Mesenchymal stem cell (in vitro differentiated cells and primary cell): ENCODE data around the gene CTNNA3.

Source experiments
- DNase-seq: peaks from one replicate; pipeline ENCODE4 v3.0.0-alpha.2; 2013
- H2AFZ ChIP-seq: one replicate; pipeline ENCODE4 v1.6.1; 2013; ENCODE audit warnings: low read depth, mild to moderate bottlenecking, control low read depth, inconsistent platforms, low read length, moderate library complexity
- H2AK5ac ChIP-seq: 2 replicates; pipeline ENCODE4 v1.6.1; 2013; ENCODE audit warnings: low read length, moderate library complexity, mild to moderate bottlenecking, inconsistent platforms; ENCODE audit not compliant: severe bottlenecking
- H2BK120ac ChIP-seq: one replicate; pipeline ENCODE4 v1.6.1; 2013; ENCODE audit warnings: low read depth, mild to moderate bottlenecking, inconsistent platforms, low read length, moderate library complexity
- H2BK12ac ChIP-seq, 2 experiments: one replicate each; pipeline ENCODE4 v1.6.1; 2013; ENCODE audit warnings: inconsistent platforms in 2 of 2, low read length in 2 of 2, mild to moderate bottlenecking in 2 of 2, moderate library complexity in 2 of 2, control low read depth in 1 of 2
- H2BK15ac ChIP-seq: one replicate; pipeline ENCODE4 v1.6.1; 2013; ENCODE audit warnings: mild to moderate bottlenecking, low read depth, inconsistent platforms; ENCODE audit not compliant: poor library complexity, severe bottlenecking
- H2BK5ac ChIP-seq: 2 replicates; pipeline ENCODE4 v1.6.1; 2013; ENCODE audit warnings: low read depth, mild to moderate bottlenecking, low read length, control low read depth, inconsistent platforms; ENCODE audit not compliant: poor library complexity, severe bottlenecking
- H3K14ac ChIP-seq, 2 experiments: one replicate each; pipeline ENCODE4 v1.6.1; 2013; ENCODE audit warnings: inconsistent platforms in 2 of 2, low read length in 2 of 2, control low read depth in 1 of 2, mild to moderate bottlenecking in 1 of 2, moderate library complexity in 1 of 2
- H3K18ac ChIP-seq, 2 experiments: one replicate each; pipeline ENCODE4 v1.6.1; 2013; ENCODE audit warnings: inconsistent platforms in 2 of 2, low read length in 2 of 2, control low read depth in 1 of 2, low read depth in 1 of 2, mild to moderate bottlenecking in 1 of 2
- H3K23ac ChIP-seq, 2 experiments: one replicate each; pipeline ENCODE4 v1.6.1; 2013; ENCODE audit warnings: inconsistent platforms in 2 of 2, low read length in 2 of 2, mild to moderate bottlenecking in 2 of 2, moderate library complexity in 2 of 2, control low read depth in 1 of 2
- H3K27ac ChIP-seq: 2 replicates; pipeline ENCODE4 v1.5.1; 2013; ENCODE audit warnings: mild to moderate bottlenecking, moderate library complexity, low read length, control low read depth, inconsistent platforms; ENCODE audit not compliant: poor library complexity, severe bottlenecking
- H3K27me3 ChIP-seq, 2 experiments: 2 replicates each; pipeline versions ENCODE4 v1.6.1 to v1.7.0; 2013; ENCODE audit warnings: low read length in 2 of 2, mild to moderate bottlenecking in 2 of 2, moderate library complexity in 2 of 2, control low read depth in 1 of 2, inconsistent platforms in 1 of 2; ENCODE audit not compliant: control insufficient read depth in 1 of 2, insufficient read depth in 1 of 2
- H3K36me3 ChIP-seq, 2 experiments: 2 replicates each; pipeline versions ENCODE4 v1.6.1 to v1.7.0; 2013; ENCODE audit warnings: low read length in 2 of 2, control low read depth in 1 of 2, inconsistent platforms in 1 of 2, low read depth in 1 of 2, mild to moderate bottlenecking in 1 of 2; ENCODE audit not compliant: insufficient read depth in 2 of 2, control insufficient read depth in 1 of 2
- H3K4ac ChIP-seq, 2 experiments: one replicate each; pipeline ENCODE4 v1.6.1; 2013; ENCODE audit warnings: inconsistent platforms in 2 of 2, low read length in 2 of 2, mild to moderate bottlenecking in 2 of 2, moderate library complexity in 2 of 2, control low read depth in 1 of 2, low read depth in 1 of 2
- H3K4me1 ChIP-seq: 2 replicates; pipeline ENCODE4 v1.6.1; 2013; ENCODE audit warnings: low read depth, low read length, control low read depth; ENCODE audit not compliant: control insufficient read depth, insufficient read depth
- H3K4me2 ChIP-seq: 2 replicates; pipeline ENCODE4 v1.6.1; 2013; ENCODE audit warnings: low read length, mild to moderate bottlenecking, inconsistent platforms; ENCODE audit not compliant: poor library complexity, severe bottlenecking
- H3K4me3 ChIP-seq, 2 experiments: 2 replicates each; pipeline versions ENCODE4 v1.5.1 to v1.7.0; 2013; ENCODE audit warnings: low read length in 2 of 2, mild to moderate bottlenecking in 2 of 2, control low read depth in 1 of 2, low read depth in 1 of 2; ENCODE audit not compliant: insufficient read depth in 1 of 2
- H3K79me1 ChIP-seq: replicated peaks from 2 replicates; pipeline ENCODE4 v1.6.1; 2013; ENCODE audit warnings: mild to moderate bottlenecking, control low read depth, low read length, inconsistent platforms; ENCODE audit not compliant: poor library complexity, severe bottlenecking
- H3K9ac ChIP-seq: 2 replicates; pipeline ENCODE4 v1.7.0; 2013; ENCODE audit warnings: mild to moderate bottlenecking, low read length, moderate library complexity
- H3K9me3 ChIP-seq: 2 replicates; pipeline ENCODE4 v1.7.0; 2013; ENCODE audit warnings: mild to moderate bottlenecking, low read length; ENCODE audit not compliant: control insufficient read depth
- H4K8ac ChIP-seq: one replicate; pipeline ENCODE4 v1.6.1; 2013; ENCODE audit warnings: inconsistent platforms, mild to moderate bottlenecking, low read length, moderate library complexity
- H4K91ac ChIP-seq: one replicate; pipeline ENCODE4 v1.6.1; 2013; ENCODE audit warnings: mild to moderate bottlenecking, low read length, inconsistent platforms
- WGBS: methylation state at CpG from one replicate; pipeline ENCODE4 v1.1.7; 2013; ENCODE audit warnings: mixed read lengths; 5-methylcytosine and 5-hydroxymethylcytosine counted together

Gene CTNNA3

GRCh38 chr10:67076144-67076543, 619.9 kb downstream of the CTNNA3 start:
- no peak overlapping the region for H3K23ac ChIP-seq
- H2BK5ac ChIP-seq = no peak overlapping the region
- H3K9ac ChIP-seq = no peak overlapping the region
- no peak overlapping the region for H3K4me3 ChIP-seq
- no peak overlapping the region for H2BK15ac ChIP-seq
- H3K36me3 ChIP-seq = no peaks in the 10 kb centered on the region
- no peak overlapping the region for H4K91ac ChIP-seq
- no peak overlapping the region for H3K4me2 ChIP-seq
- H2BK12ac ChIP-seq = no peak overlapping the region
- no peaks in the 10 kb centered on the region for H3K27me3 ChIP-seq
- H4K8ac ChIP-seq = no peak overlapping the region
- no peaks in the 10 kb centered on the region for H3K4me1 ChIP-seq
- DNase-seq = no peak
- no peaks in the 10 kb centered on the region for H3K9me3 ChIP-seq
- H2BK120ac ChIP-seq = no peak overlapping the region
- no peak overlapping the region for H3K14ac ChIP-seq
- H3K18ac ChIP-seq = no peak overlapping the region
- H3K79me1 ChIP-seq = no peaks in the 10 kb centered on the region
- H3K27ac ChIP-seq = no peak overlapping the region
- no peak overlapping the region for H3K4ac ChIP-seq
- no peak overlapping the region for H2AFZ ChIP-seq
- H2AK5ac ChIP-seq = no peak overlapping the region

DNA sequence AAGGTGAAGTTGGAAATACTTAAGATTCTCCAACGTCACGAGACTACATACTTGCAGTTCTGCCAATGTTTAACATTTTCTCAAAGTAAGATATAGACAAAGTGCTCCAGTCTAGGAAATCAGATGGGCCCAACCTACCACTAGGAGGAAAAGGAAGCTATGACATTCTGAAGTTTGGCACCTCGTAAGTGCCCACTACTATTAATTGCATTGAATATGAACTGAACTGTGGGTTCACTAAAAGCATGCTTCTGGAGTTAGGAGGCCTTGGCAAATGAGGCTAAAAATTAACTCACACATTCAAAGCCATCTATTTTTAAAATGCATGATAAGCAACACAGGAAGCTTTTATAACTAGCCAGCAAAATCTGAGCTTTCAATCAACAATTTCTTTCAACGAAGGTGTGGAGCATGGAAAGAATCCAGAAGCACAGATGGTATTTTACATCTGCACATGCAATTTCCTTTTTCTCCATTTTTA, 620.5 kb downstream of the CTNNA3 start:
- no peak overlapping the region for H2BK12ac ChIP-seq
- H3K79me1 ChIP-seq = no peaks in the 10 kb centered on the region
- H3K9ac ChIP-seq = no peak overlapping the region
- H2AFZ ChIP-seq = no peak overlapping the region
- H3K14ac ChIP-seq = no peak overlapping the region
- H2BK120ac ChIP-seq = no peak overlapping the region
- no peak for DNase-seq
- no peak overlapping the region for H3K4me2 ChIP-seq
- H4K8ac ChIP-seq = no peak overlapping the region
- no peak overlapping the region for H2BK5ac ChIP-seq
- H3K27ac ChIP-seq = no peak overlapping the region
- H3K4me3 ChIP-seq = no peak overlapping the region
- H3K4me1 ChIP-seq = no peaks in the 10 kb centered on the region
- no peak overlapping the region for H3K4ac ChIP-seq
- no peaks in the 10 kb centered on the region for H3K27me3 ChIP-seq
- no peak overlapping the region for H3K23ac ChIP-seq
- H3K36me3 ChIP-seq = no peaks in the 10 kb centered on the region
- no peaks in the 10 kb centered on the region for H3K9me3 ChIP-seq
- no peak overlapping the region for H2BK15ac ChIP-seq
- H3K18ac ChIP-seq = no peak overlapping the region
- 54% methylated on average over 2 of the region's 4 CpGs for WGBS
- no peak overlapping the region for H4K91ac ChIP-seq
- no peak overlapping the region for H2AK5ac ChIP-seq

- H3K14ac ChIP-seq = no peak overlapping the region
- H4K91ac ChIP-seq = no peak overlapping the region
- 60% methylated on average over 1 of the region's 1 CpG for WGBS
Measured at GRCh38 chr10:67072654-67073053, 623.3 kb downstream of the CTNNA3 start.

GRCh38 chr10:67050415-67050814, 645.6 kb downstream of the CTNNA3 start:
- H2BK12ac ChIP-seq = no peak overlapping the region
- H3K4ac ChIP-seq = no peak overlapping the region
- WGBS = 48% methylated on average over 3 of the region's 5 CpGs
- no peak for DNase-seq
- no peak overlapping the region for H2BK120ac ChIP-seq
- H3K9ac ChIP-seq = no peak overlapping the region
- no peak overlapping the region for H2AFZ ChIP-seq
- H2BK15ac ChIP-seq = no peak overlapping the region
- no peaks in the 10 kb centered on the region for H3K9me3 ChIP-seq
- no peak overlapping the region for H2BK5ac ChIP-seq
- no peaks in the 10 kb centered on the region for H3K79me1 ChIP-seq
- H3K23ac ChIP-seq = no peak overlapping the region
- no peak overlapping the region for H3K4me3 ChIP-seq
- no peak overlapping the region for H3K27ac ChIP-seq
- H3K14ac ChIP-seq = no peak overlapping the region
- H3K4me1 ChIP-seq = no peaks in the 10 kb centered on the region
- no peak overlapping the region for H3K18ac ChIP-seq
- no peaks in the 10 kb centered on the region for H3K36me3 ChIP-seq
- no peak overlapping the region for H4K8ac ChIP-seq
- no peaks in the 10 kb centered on the region for H3K27me3 ChIP-seq
- no peak overlapping the region for H2AK5ac ChIP-seq
- H4K91ac ChIP-seq = no peak overlapping the region
- no peak overlapping the region for H3K4me2 ChIP-seq

More at GRCh38 chr10:67072654-67073053, 623.3 kb downstream of the CTNNA3 start:
- Histone ChIP-seq H3K4me2 (no peak overlapping the region), H4K8ac (no peak overlapping the region), H2BK120ac (no peak overlapping the region), H2AK5ac (no peak overlapping the region), H3K9ac (no peak overlapping the region), H3K4me3 (no peak overlapping the region), H3K27ac (no peak overlapping the region), H3K4me1 (no peaks in the 10 kb centered on the region), H3K9me3 (no peaks in the 10 kb centered on the region), H3K79me1 (no peaks in the 10 kb centered on the region), H2BK15ac (no peak overlapping the region), H2BK12ac (no peak overlapping the region), H3K23ac (no peak overlapping the region), H3K27me3 (no peaks in the 10 kb centered on the region), H2BK5ac (no peak overlapping the region), H3K4ac (no peak overlapping the region), H2AFZ (no peak overlapping the region), H3K36me3 (no peaks in the 10 kb centered on the region), H3K18ac (no peak overlapping the region)
- no peak for DNase-seq
